ENCODE data around the gene SORCS2.

DNA sequence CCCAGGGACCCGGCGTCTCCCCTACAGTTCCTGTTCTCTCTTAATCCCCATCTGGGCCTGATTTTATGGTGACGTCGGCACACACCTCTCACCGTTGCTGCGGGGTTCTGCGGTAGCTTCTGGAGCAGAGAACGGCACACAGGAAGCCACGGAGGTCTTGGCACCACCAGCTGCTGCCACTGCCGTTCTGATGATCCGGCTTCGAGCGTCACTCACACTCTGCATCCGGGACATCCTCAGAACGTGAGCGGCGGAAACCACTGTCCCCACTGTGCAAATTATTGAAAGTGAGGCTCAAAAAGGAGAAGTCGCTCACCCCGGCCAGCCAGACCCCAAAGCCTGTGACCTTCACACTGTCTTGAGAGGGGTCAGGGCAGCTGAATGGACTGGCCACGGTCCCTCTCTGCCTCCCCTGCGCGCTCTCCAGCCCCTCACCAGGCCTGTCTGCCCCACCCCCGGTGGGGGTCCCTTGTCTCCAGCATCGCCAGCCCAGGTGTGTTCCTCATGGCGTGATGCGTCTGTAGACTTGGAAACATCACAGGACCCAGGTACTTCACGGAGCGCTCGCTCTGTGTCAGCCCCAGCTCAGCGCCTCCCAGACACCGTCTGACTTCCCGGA is 546.2 kb downstream of the SORCS2 start:
- TF ChIP-seq, protein P1, sequence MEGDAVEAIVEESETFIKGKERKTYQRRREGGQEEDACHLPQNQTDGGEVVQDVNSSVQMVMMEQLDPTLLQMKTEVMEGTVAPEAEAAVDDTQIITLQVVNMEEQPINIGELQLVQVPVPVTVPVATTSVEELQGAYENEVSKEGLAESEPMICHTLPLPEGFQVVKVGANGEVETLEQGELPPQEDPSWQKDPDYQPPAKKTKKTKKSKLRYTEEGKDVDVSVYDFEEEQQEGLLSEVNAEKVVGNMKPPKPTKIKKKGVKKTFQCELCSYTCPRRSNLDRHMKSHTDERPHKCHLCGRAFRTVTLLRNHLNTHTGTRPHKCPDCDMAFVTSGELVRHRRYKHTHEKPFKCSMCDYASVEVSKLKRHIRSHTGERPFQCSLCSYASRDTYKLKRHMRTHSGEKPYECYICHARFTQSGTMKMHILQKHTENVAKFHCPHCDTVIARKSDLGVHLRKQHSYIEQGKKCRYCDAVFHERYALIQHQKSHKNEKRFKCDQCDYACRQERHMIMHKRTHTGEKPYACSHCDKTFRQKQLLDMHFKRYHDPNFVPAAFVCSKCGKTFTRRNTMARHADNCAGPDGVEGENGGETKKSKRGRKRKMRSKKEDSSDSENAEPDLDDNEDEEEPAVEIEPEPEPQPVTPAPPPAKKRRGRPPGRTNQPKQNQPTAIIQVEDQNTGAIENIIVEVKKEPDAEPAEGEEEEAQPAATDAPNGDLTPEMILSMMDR (IDR thresholded peaks at IDR 0.05): no peak
- TF ChIP-seq POLR2A (IDR thresholded peaks at IDR 0.05): no peak

Measured in right lobe of liver (tissue), 4 donors.